NK-92 (cell line): Measurements from ENCODE around the gene PON2.
"Not testable (repeated sequence)": the region's sequence is repeated elsewhere in the genome, so short reads cannot be mapped to it uniquely, and the experiment has no call there.

Experiments used
- DNase-seq: peaks from one replicate; lab custom pipeline; 2025; ENCODE audit not compliant: unreplicated experiment; lab: John Stamatoyannopoulos, UW

Gene PON2

GRCh38 chr7:95434557-95435421 lies at the start of gene PON2:
Gene PON2 (minus strand): TSS chr7:95435028. CDS start chr7:95434951, 77 bp downstream.
- DNase-seq = no peak

GRCh38 chr7:95482424-95482823 lies 47.6 kb upstream of the PON2 start:
- no peak for DNase-seq

- no peak for DNase-seq
These were observed 46.7 kb upstream of the PON2 start for GRCh38 chr7:95481271-95482165.

- DNase-seq = no peak
These were observed 45.3 kb upstream of the PON2 start for GRCh38 chr7:95479992-95480624.

DNA sequence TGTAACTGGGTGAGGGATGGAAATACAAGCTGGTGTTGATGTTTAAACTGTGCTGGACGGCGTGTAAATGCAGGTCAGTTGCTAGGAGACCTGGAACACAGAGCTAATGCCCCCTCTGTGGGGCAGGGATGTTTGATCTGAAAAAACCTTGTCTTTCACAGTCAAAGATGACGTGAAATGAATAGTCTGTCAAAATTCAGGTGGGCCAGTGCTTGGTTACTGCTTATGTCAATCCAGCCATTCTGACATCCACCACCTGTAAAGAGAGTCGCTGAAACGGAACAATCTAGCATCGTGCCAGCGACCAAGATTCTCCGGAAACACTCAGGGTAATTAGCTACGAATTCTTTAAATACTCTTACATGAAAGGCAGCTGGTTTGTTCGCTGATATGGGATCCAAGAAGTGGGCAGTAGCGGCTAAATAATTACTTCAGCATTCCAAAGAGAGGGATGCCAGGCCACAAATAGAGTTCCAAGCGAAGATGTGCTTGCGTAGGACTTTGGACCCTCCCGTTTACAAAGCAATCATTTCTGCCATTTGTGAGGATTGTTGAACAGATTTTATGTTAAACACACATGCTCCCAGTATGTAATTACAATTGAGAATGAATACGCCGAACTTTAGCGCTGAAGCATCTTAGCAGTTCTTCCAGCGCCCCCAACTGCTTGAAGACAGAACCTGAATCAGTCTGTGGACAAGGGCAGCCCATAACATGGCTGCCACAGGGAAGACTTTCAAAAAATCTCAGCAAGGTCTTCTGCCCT lies 43.6 kb upstream of the PON2 start:
- no peak for DNase-seq

- no peak for DNase-seq
These were observed 42.2 kb upstream of the PON2 start for GRCh38 chr7:95476904-95477594.

DNA sequence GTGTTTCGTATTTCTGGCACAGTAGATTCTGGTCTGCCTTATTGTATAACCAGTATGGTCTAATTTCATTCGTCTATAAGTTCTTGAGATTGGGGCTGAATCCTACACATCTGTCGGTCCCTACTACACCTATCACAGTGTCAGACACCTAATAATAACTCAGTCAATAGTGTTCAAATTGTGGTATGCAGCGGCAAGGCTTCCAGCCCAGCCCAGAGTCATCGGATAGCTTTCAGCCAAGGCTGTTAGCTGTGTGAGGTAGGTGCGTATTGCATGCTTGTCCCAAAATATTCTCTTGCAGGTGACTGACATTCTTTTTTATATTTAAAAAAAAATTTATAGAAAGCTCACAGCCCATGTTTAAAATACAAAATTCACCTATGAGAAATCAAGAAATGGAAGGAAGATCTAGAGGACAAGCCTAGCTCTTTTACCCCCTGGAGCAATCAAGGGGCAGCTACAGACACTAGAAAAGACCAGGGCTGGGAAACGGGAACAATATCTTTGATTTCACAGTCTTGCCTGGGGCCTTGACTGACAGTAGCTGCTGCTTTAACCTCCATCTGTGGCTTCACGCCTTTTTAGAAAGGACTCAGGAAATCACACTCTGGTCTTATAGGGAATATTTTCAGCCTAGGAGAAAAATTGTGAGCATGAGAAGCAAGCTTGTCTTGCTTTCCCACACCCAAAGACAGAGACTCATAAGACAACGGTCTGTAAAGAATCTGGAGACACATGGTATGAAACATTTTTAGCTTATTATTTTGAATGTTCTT lies 41.4 kb upstream of the PON2 start:
- no peak for DNase-seq

DNA sequence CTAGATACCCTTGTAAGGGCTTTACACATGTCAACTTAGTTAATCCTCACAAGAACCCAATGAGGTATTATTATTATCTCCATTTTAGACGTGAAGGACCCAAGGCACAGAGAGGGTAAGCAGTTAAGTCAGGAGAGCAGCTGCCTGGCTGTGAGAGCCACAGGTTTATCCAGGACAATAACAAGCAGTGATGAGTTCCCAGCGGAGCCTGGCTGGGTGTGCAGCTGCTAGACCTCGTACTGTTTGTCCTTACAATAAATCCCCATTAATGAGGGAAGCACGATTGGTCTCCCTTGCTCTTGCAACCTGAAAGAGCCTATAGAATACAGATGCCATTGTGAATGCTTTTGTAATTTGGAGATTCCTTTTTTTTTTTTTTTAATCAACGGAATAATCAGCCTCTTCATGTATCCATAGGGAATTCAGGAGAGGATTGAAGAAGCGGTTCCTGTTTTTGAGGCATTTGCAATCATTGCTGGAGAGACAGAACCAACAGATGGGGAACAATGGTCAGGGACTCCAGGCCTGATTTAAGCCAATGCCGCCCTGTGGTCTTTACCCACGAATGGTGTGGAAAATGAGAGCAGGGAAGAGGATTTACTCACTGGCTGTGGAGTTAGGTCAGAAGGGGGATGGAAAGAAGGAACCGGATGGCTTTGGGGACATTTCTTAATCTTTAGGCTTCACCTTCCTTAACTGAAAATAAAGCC lies 38.6 kb upstream of the PON2 start:
- DNase-seq = no peak

DNA sequence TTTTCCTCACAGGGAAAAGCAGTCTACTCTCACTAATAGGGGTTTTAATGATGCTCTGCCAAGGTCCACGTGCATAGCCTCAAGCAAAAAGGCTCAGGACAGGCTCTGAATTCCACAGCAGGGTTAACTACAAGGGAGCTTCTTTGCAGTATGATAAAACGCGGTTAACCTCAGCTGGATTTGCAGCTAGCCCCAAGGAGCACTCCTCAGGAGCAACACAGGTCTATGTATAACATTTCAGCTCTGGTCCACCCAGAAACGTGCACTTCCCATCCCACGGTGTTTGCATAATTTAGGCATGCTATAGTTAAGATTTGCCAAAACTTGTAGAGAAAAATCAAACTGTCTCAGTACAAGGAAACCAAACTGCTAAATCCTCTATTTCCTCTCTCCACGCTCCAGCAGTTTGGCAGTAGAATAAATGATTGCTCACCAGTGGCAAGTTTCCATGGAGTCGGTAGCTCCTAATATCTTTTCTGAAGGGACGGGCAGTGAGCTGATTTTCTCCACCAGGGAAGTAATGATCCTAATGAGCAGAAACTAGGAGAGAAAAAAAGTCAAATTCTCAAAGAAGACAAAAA lies 37.8 kb upstream of the PON2 start:
- DNase-seq = no peak

- DNase-seq = no peak
These were observed 36.2 kb upstream of the PON2 start for GRCh38 chr7:95471071-95471470.

DNA sequence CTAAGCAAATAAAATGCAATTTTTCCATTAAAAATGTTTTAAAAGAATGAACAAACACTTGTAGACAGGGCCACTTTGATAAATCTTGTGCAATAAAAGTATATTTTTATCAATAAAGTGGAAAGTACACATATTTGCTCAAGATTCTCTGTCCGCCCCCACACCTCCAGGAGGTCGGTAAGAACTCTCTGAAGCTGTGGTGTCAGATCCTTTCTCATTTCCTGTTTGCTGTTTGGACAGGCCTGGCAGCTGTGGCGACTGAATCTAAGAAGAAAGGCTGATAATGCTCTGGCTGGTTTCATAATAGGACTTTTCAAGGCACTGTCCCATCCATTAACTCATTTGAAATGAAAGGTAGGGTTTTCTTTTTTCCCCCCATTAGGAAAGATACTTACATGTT lies 35.6 kb upstream of the PON2 start:
- no peak for DNase-seq

- DNase-seq = no peak
These were observed 35.0 kb upstream of the PON2 start for GRCh38 chr7:95469848-95470247.

- no peak for DNase-seq
These were observed 34.4 kb upstream of the PON2 start for GRCh38 chr7:95469187-95469586.

DNA sequence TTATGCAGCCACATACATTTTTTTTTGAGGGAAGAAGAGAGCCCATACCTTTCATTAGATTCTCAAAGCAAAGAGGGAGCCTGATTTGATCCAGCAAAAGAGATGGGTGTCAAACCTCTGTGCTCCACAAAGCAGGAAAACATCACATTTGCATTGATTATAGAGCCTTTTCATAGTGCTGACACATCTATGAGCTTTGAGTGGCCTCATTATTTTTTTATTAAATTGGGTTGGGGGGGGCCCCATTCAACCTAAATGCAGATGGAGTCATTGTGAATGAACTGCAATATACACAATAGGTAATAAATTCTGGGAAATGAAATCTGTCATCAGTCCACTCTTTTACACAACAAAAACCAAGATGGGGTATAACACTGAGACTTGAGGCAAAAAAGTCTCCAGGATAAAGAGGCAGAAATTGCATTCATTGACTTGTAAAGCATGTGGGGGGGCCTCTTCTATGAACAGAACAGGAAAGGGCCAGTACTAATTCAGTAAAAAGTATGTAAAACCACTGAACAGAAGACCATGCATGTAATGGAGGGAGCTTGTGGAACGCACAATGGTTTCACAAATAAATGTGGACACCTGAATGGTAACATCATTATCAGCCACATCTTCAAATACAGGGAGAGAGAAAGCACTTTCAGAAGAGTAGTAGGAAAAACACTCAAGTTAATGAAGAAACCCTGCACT lies 33.2 kb upstream of the PON2 start:
- DNase-seq = no peak

DNA sequence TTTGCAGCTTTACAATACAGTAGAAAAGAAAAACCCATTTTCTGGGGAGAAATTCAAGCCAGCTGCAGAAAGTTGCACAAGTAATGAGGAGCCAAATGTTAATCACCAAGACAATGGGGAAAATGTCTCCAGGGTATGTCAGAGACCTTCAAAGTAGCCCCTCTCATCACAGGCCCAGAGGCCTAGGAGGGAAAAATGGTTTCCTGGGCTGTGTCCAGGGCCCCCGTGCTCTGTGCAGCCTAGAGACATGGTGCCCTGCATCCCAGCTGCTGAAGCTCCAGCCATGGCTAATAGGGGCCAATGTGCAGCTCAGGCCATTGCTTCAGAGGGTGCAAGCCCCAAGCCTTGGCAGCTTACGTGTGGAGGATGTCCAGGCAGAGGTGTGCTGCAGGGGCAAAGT lies 25.8 kb upstream of the PON2 start:
- DNase-seq = not testable (repeated sequence)

DNA sequence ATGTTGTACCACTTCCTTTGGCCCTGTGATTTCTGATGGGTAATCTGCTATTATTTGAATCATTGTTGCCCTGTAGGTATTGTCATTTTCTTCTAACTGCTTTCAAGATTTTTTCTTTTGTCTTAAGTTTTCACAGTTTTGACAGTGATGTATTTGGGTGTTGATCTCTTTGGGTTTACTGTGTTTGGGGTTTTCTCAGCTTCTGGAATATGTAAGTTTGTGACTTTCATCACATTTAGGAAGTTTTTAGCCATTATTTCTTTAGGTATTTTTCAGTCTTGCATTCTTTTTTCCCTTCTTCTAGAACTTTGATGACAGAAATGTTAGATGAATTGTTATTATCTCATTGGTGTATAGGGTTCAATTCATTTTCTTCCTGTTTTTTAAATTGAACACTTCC lies 23.1 kb upstream of the PON2 start:
- DNase-seq = no peak

- no peak for DNase-seq
These were observed 19.7 kb upstream of the PON2 start for GRCh38 chr7:95454438-95455045.
